LNCAP (cell line): ENCODE measurements around the gene EPHA3.

Experiments
- CTCF ChIP-seq: fragments of 450-650 bp; IDR thresholded peaks from 2 replicates; pipeline ENCODE4 v1.5.1; 2017; ENCODE audit warnings: mild to moderate bottlenecking

The EPHA3 gene

GRCh38 chr3:89494734-89495133, 387.3 kb downstream of the EPHA3 start:
- no peak for TF ChIP-seq CTCF

GRCh38 chr3:89503891-89504391, 396.5 kb downstream of the EPHA3 start:
- TF ChIP-seq CTCF = no peak

- no peak; the same call in 1 of the 2 replicates for TF ChIP-seq CTCF
Observed at GRCh38 chr3:89504432-89504831, 397.0 kb downstream of the EPHA3 start.

GRCh38 chr3:89506462-89507103, 399.2 kb downstream of the EPHA3 start:
- TF ChIP-seq CTCF = no peak

- no peak for TF ChIP-seq CTCF
Observed at GRCh38 chr3:89521328-89521727, 413.9 kb downstream of the EPHA3 start.

GRCh38 chr3:89522155-89522554, 414.7 kb downstream of the EPHA3 start:
- no peak for TF ChIP-seq CTCF

- TF ChIP-seq CTCF = no peak
Observed at GRCh38 chr3:89525609-89526008, 418.2 kb downstream of the EPHA3 start.
